CD4-positive, alpha-beta T cell treated with Interleukin-10 for 1 hour (primary cell): Measurements from ENCODE around the gene ZSWIM5.
"Not testable (repeated sequence)": the region's sequence is repeated elsewhere in the genome, so short reads cannot be mapped to it uniquely, and the experiment has no call there.

ENCODE experiments used
- DNase-seq: peaks from one replicate; pipeline ENCODE4 v3.0.0-alpha.2; 2020

The ZSWIM5 gene

DNA sequence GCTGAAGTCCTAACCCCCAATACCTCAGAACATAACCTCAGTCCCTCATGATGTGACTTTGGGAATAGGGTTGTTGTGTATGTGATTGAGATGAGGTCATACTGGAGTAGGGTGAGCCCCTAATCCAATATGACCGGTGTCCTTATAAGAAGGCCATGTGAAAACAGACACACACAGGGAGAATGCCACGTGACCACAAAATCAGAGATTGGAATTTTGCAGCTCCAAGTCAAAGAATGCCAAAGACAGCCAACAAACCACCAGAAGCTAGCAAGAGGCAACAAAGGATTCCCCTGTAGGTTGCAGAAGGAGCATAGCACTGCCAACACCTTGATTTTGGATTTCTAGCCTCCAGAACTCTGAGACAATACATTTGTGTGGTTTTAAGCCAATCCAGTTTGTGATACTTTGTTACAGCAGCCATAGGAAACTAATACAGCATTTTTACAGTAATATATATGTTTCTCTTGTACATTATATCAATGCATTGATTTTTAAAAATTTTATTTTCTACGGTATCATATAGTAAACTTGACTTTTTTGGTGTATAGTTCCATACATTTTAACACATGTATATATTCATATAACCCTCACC is 5.4 kb downstream of the ZSWIM5 start:
- DNase-seq = no peak

DNA sequence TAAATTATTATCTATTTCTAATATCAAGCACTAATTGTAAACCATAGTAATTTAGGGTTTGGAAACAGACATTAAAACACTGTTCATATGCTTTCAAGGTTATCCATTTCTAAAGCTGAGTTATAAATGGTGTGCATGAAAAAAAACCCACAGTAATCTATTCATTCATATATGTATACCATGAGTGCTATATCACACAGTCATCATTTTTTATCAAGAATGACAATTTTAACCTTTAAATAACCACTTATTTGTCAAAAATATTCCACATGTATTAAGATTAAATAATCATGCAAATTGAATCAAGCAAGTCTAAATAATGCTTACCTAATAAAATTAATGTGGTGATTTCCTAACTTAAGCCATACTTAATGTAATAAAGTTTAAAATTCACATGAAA is 6.0 kb downstream of the ZSWIM5 start:
- DNase-seq = no peak

DNA sequence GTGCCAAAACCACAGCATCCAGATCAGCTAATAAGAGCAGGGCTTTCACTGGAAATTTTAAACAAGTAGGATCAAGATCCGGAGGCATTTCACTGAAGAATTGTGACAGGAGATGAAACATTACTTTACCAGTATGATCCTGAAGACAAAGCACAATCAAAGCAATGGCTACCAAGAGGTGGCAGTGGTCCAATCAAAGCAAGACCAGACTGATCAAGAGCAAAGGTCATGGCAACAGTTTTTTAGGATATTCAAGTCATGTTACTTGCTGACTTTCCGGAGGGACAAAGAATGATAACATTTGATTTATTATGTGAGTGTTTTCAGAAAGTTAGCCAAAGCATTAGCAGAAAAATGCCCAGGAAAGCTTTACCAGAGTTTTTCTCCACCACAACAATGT is 8.2 kb downstream of the ZSWIM5 start:
- no peak for DNase-seq

DNA sequence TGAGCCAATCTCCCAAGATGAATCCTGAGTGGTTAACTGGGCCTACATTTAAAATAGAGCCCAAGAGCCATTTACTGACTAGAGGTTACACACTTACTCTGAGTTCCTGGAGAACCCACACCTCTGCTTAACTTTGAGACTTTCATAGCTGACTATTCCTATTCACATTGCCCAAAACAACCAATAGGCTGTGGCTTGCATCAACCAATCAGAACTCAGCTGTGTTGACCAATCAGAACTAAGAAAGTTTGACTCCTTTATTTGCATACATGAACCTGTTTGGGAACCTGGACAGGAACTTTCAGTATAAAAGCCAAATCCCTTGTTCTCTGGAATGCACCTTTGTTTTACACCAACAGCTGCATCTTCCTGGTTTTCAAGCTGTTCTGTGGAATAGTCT is 9.5 kb downstream of the ZSWIM5 start:
- no peak for DNase-seq

DNA sequence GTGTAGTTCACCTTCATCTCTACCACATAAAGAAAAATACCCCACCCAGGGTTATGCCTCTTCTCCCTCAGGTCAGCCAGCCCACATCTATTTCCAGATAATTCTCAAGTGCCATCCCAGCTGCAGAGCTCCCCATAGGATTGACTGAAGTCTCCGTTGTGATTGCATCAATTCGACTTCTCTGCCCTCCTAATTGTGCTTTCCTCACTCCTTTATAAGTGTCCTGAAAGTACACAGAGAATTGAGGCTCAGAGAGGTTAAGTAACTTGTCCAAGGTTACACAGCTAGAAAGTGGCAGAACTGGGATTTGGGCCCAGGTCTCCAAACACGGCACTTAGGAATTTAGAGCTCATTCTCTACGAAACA is 15.0 kb downstream of the ZSWIM5 start:
- DNase-seq = no peak

DNA sequence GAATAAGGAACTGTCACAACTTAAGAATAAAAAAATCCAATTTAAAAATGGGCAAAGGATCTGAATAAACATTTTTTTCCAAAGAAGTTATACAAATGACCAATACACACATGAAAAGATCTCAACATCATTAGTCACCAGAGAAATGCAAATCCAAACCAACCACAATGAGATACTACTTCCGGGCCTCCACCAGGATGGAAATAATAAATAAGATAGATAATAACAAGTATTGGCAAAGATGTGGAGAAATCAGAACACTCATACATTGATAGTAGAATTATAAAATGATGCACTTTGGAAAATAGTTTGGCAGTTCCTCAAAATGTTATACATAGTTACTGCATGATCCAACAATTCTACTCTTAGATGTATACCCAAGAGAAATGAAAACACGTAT is 18.7 kb downstream of the ZSWIM5 start:
- no peak for DNase-seq

DNA sequence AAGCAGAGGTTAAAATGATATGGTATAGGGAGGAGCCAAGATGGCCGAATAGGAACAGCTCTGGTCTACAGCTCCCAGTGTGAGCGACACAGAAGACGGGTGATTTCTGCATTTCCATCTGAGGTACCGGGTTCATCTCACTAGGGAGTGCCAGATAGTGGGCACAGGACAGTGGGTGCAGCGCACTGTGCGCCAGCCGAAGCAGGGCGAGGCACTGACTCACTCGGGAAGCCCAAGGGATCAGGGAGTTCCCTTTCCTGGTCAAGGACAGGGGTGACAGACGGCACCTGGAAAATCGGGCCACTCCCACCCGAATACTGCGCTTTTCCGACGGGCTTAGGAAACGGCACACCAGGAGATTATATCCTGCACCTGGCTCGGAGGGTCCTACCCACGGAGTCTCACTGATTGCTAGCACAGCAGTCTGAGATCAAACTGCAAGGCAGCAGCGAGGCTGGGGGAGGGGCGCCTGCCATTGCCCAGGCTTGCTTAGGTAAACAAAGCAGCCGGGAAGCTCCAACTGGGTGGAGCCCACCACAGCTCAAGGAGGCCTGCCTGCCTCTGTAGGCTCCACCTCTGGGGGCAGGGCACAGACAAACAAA is 26.4 kb downstream of the ZSWIM5 start:
- DNase-seq = not testable (repeated sequence)

DNA sequence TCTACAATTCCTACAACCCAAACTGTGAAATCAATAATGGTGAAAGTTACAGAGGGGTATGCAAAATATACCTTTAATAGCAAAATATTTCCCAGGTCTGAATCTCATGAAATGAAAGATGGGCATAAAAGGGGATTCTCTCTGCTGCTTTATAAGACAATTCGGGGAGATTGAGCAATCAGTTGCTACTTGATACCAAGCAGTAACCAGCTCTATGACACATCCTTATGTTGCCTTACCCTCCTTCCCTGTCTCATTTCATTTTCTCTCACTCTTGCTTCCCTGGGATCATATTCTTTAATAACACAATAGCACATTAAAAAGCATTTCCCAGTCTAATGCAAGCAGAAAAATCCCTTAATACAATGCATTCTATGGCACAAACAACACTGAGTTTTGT is 29.0 kb downstream of the ZSWIM5 start:
- no peak for DNase-seq

DNA sequence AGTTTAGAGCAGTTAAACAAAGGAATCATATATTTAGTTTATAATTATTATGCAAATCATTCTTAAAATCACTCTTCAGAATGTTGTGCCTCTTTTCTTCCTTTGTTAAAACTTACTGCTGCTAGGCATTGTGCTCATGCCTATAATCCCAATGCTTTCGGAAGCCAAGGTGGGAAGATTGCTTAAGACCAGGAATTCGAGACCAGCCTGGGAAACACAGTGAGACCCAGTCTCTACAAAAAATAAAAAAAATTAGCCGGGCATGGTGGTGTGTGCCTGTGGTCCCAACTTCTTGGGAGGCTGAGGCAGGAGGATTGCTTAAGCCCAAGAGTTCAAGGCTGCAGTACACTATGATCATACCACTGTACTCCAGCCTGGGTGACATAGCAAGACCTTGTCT is 33.6 kb downstream of the ZSWIM5 start:
- no peak for DNase-seq

DNA sequence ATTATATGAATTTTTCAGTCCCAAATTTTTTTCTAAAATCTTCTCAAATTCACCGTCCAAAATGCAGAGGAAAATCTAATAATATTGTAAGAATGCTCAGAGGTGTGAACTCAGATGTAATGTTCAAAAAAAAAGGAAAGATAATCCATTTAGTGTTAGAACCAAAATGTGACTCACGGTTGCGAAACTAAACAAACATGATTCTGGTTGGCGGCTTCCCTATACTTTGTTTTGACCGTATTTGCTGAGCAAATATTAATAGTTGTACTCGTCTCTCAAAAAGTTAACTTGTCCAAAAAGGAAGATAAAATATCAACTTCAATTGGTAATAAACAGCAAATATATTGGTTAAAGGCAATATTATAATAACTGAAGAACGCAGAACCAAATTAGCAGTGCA is 34.4 kb downstream of the ZSWIM5 start:
- DNase-seq = no peak

DNA sequence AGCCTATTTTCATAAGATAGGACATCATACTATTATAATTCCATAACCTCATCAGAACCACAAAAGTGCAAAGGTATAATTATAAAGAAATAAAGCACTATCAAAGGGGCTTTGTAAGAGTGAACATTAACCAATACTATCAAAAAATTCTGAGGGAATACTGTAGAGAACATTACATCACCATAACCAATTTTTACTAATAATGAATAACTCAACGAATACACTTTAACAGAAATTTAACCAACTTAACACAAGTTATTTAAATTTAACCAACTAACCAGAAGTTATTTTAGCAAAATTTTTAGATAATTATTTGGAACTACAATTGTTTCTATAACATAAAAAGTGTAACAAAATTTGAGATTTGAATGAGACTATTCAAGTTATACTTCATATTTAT is 34.8 kb downstream of the ZSWIM5 start:
- no peak for DNase-seq

DNA sequence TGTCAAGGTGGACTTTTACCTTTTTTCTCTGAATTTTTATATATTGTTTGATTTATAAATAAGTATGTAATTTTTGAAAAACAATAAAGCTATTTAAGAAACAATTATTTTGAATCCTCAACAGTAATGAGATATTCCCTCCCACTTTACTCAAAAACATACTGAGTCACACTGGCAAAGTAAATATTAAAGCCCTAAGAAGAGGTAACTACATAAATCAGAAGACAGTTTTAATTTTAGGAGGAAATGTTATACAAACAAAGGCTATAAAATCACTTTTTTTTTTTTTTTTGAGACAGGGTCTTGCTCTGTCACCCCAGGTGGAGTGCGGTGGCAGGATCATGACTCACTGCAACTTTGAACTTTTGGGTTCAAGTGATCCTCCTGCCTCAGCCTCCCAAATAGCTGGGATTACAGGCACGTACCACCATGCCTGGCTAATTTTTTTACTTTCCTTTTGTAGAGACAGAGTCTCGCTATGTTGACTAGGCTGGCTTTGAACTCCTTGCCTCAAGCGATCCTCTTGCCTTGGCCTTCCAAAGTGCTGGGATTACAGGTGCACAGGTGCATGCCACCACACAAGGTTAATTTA is 36.2 kb downstream of the ZSWIM5 start:
- no peak for DNase-seq

DNA sequence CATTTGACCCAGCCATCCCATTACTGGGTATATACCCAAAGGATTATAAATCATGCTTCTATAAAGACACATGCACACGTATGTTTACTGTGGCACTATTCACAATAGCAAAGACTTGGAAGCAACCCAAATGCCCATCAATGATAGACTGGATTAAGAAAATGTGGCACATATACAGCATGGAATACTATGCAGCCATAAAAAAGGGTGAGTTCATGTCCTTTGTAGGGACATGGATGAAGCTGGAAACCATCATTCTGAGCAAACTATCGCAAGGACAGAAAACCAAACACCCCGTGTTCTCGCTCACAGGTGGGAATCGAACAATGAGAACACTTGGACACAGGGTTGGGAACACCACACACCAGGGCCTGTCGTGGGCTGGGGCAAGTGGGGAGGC is 38.5 kb downstream of the ZSWIM5 start:
- DNase-seq = not testable (repeated sequence)

DNA sequence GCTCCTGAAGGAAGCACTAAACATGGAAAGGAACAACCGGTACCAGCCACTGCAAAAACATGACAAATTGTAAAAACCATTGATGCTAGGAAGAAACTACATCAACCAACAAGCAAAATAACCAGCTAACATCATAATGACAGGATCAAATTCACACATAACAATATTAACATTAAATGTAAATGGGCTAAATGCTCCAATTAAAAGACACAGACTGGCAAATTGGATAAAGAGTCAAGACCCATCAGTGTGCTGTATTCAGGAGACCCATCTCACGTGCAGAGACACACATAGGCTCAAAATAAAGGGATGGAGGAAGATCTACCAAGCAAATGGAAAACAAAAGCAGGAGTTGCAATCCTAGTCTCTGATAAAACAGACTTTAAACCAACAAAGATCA is 42.1 kb downstream of the ZSWIM5 start:
- DNase-seq = not testable (repeated sequence)

DNA sequence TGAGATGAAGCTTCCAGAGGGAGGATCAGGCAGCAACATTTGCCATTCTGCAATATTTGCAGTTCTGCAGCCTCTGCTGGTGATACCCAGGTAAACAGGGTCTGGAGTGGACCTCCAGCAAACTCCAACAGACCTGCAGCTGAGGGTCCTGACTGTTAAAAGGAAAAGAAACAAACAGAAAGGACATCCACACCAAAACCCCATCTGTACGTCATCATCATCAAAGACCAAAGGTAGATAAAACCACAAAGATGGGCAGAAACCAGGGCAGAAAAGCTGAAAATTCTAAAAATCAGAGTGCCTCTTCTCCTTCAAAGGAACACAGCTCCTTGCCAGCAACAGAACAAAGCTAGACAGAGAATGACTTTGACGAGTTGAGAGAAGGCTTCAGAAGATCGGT is 43.3 kb downstream of the ZSWIM5 start:
- peak; percentile 0 for DNase-seq

DNA sequence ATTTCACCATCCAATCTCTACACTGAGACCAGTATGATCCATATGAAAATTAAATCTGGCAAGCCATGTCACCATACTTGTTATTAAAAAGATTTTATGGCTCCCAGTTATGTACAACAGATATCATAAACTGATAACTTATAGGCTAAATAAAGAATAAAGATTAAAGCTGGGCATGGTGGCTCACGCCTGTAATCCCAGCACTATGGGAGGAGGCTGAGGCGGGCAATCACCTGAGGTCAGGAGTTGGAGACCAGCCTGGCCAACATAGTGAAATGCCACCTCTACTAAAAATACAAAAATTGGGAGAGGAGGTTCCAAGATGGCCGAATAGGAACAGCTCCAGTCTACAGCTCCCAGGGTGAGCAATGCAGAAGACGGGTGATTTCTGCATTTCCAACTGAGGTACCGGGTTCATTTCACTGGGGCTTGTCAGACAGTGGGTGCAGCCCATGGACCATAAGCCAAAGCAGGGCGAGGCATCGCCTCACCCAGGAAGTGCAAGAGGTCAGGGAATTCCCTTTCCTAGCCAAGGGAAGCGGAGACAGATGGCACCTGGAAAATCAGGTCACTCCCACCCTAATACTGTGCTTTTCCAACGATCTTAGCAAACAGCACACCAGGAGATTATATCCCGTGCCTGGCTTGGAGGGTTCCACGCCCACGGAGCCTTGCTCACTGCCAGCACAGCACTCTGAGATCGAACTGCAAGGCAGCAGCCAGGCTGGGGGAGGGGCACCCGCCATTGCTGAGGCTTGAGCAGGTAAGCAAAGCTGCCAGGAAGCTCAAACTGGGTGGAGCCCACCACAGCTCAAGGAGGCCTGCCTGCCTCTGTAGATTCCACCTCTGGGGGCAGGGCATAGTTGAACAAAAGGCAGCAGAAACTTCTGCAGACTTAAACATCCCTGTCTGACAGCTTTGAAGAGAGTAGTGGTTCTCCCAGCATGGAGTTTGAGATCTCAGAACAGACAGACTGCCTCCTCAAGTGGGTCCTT is 44.1 kb downstream of the ZSWIM5 start:
- DNase-seq = peak; percentile 28

DNA sequence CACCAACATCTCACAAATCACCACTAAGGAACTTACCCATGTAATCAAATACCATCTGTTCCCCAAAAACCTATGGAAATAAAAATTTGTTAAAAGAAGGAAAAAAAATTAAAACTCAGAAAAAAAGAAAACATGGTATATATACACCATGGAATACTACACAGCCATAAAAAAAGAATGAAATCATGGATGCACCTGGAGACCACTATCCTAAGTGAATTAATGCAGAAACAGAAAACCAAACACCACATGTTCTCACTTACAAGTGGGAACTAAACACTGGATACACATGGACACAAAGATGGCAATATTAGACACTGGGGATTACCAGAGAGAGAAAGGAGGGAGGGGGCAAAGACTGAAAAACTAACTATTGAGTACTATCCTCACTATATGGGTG is 50.4 kb downstream of the ZSWIM5 start:
- no peak for DNase-seq

DNA sequence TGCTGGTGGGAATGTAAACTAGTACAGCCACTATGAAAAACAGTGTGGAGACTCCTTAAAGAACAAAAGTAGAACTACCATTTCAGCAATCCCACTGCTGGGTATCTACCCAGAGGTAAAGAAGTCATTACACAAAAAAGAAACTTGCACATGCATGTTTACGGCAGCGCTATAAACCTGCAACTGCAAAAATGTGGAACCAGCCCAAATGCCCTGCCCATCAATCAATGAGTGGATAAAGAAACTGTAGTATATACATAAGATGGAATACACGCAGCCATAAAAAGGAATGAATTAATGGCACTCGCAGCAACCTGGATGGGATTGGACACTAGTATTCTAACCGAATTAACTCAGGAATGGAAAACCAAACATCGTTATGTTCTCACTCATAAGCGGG is 51.0 kb downstream of the ZSWIM5 start:
- DNase-seq = no peak

DNA sequence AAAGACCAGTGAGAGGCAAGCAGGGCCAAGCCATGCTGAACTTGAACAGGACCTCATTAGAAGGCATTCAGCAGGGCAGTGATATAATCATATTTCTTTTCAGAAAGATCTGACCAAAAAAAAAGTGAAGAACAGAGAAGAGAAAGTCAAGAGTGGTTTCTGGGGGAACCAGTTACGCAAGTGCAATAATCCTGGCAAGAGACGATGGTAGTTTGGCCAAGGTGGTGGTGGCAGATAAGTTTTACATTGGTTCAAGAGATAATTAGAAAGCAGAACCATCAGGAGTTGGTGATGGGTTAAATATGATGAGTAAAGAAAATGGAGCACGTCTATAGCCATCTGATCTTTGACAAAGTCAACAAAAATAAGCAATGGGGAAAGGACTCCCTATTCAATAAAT is 54.3 kb downstream of the ZSWIM5 start:
- no peak for DNase-seq

DNA sequence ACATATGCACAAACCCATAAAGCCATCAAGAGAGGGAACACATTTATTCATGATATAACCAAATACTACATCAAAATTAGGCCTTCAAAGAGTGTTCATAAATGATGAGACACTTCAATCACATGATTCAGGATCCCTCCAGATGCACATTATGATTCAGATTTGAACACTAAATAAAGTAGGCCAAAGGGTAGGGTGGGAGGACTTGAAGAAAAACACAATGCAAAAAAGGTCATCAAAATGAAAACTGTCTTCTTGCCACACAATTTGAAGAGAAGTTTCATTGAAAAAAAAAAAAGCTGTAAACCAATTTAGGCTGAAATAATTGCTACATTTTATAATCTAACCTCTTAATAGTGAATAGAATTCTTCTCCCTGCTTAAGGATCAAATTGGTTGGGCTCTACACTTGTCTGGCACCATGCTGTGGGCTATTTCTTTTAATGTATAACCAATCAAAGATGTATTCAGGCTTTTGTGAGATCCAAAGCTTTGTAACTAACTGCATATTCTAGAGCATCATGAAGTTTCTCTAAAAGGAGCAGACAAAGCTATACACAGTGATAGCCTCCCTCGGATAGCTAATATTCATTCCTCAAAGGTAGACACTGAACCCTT is 58.1 kb downstream of the ZSWIM5 start:
- DNase-seq = no peak

DNA sequence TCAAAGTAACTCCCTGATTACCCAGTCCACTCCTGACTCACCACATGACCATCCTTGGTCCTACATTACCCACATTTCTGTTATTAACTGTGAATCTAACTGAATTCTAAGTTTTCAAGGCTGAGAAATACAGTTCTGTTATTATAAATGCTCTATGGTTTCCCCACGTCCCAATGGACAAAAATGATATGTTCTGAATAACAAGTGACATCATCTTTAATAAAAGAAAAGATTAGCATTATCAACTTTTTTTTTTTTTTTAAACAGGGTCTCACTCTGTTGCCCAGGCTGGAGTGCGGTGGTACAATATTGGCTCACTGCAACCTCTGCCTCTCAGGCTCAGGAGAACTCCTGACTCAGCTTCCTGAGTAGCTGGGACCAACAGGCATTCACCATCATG is 59.6 kb downstream of the ZSWIM5 start:
- DNase-seq = no peak

DNA sequence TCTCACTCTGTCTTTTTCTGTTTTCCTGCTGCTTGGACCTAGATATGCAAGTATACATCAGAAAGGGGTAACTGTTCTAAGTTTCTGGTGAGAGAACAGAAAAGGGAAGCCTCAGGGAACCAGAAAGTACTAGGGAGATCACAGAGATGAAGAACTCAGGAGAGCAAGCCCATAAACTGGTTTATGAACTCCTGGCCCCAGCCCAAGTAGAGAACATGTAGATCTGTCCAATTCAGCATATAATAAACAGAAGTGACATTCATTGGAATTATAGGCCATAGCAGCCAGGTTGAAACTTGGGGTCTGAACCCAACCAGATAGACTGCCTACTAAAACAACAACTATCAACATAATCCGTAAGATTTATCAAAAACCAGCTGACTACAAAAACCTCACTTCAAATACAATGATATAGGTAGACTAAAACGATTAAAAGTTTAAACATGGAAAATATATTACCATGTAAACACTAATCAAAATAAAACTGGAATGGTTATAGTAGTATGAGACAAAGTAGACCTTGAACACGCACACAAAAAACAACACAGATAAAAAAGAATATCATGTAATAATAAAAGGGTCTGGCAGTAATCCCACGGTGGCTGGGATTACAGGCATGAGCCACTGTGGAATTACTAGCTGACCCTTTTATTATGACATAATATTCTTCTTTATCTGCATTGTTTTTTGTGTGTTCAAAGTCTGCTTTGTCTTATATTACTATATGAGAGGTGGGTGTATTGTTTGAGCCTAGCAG is 65.0 kb downstream of the ZSWIM5 start:
- no peak for DNase-seq

DNA sequence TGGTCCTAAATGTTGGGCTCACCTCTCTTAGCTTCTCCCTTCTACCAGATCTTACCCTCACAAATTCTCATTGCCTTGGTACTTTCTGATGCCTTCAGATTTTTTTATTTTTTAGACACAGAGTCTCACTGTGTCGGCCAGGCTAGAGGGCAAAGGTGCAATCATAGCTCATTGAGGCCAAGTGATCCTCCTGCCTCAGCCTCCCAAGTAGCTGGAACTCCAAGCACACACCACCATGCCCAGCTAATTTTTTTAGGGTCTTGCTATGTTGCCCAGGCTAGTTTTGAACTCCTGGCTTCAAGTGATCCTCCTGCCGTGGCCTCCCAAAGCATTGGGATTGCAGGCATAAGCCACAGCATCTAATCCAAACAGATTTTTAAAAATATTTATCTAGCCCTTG is 69.4 kb downstream of the ZSWIM5 start:
- DNase-seq = no peak
